ENCODE measurements around the gene FNDC3B. TPM values are rescaled to one million over a fixed set of nuclear protein-coding genes. Genes with fewer than 3 reads are reported as not detected.

Gene FNDC3B
- total RNA-seq, 1 donor from 2014 or later = 24.7 TPM

GRCh38 chr3:172175254-172175599 is 135.8 kb downstream of the FNDC3B start:
- H3K9me3 Mint-ChIP-seq = no peaks in the 10 kb centered on the region
- H3K4me1 Mint-ChIP-seq (ENCODE audit: low read depth) = peaks cover 7% of the 10 kb centered on the region
- no peak for DNase-seq (ENCODE audit: low spot score)
- no peaks in the 10 kb centered on the region for H3K27me3 Mint-ChIP-seq (ENCODE audit: low read depth)
- H3K4me3 Mint-ChIP-seq (ENCODE audit: low read depth) = no peak overlapping the region
- H3K36me3 Mint-ChIP-seq (ENCODE audit: low read depth) = peaks cover 3% of the 10 kb centered on the region
- intact Hi-C loops (cut with micrococcal nuclease) = no loop called here
- no peak overlapping the region for H3K27ac Mint-ChIP-seq

GRCh38 chr3:172176061-172176770 is 136.8 kb downstream of the FNDC3B start:
- Mint-ChIP-seq H3K4me3 (ENCODE audit: low read depth) (no peak overlapping the region), H3K36me3 (ENCODE audit: low read depth) (peaks cover 3% of the 10 kb centered on the region), H3K4me1 (ENCODE audit: low read depth) (peaks cover 7% of the 10 kb centered on the region), H3K27me3 (ENCODE audit: low read depth) (no peaks in the 10 kb centered on the region), H3K27ac (no peak overlapping the region), H3K9me3 (no peaks in the 10 kb centered on the region)
- no peak for DNase-seq (ENCODE audit: low spot score)
- intact Hi-C loops (cut with micrococcal nuclease) = no loop called here

- Mint-ChIP-seq H3K27ac (no peak overlapping the region), H3K9me3 (no peaks in the 10 kb centered on the region), H3K4me3 (ENCODE audit: low read depth) (no peak overlapping the region), H3K36me3 (ENCODE audit: low read depth) (peaks cover 3% of the 10 kb centered on the region), H3K27me3 (ENCODE audit: low read depth) (no peaks in the 10 kb centered on the region), H3K4me1 (ENCODE audit: low read depth) (peaks cover 10% of the 10 kb centered on the region)
- no peak for DNase-seq (ENCODE audit: low spot score)
- intact Hi-C loops (cut with micrococcal nuclease) = no loop called here
Measured at GRCh38 chr3:172177046-172177445, 137.7 kb downstream of the FNDC3B start.

GRCh38 chr3:172177803-172178316 is 138.5 kb downstream of the FNDC3B start:
- Mint-ChIP-seq H3K9me3 (no peaks in the 10 kb centered on the region), H3K27ac (no peak overlapping the region), H3K27me3 (ENCODE audit: low read depth) (no peaks in the 10 kb centered on the region), H3K36me3 (ENCODE audit: low read depth) (peaks cover 3% of the 10 kb centered on the region), H3K4me1 (ENCODE audit: low read depth) (peaks cover 13% of the 10 kb centered on the region), H3K4me3 (ENCODE audit: low read depth) (no peak overlapping the region)
- no peak for DNase-seq (ENCODE audit: low spot score)
- intact Hi-C loops (cut with micrococcal nuclease) = no loop called here

DNA sequence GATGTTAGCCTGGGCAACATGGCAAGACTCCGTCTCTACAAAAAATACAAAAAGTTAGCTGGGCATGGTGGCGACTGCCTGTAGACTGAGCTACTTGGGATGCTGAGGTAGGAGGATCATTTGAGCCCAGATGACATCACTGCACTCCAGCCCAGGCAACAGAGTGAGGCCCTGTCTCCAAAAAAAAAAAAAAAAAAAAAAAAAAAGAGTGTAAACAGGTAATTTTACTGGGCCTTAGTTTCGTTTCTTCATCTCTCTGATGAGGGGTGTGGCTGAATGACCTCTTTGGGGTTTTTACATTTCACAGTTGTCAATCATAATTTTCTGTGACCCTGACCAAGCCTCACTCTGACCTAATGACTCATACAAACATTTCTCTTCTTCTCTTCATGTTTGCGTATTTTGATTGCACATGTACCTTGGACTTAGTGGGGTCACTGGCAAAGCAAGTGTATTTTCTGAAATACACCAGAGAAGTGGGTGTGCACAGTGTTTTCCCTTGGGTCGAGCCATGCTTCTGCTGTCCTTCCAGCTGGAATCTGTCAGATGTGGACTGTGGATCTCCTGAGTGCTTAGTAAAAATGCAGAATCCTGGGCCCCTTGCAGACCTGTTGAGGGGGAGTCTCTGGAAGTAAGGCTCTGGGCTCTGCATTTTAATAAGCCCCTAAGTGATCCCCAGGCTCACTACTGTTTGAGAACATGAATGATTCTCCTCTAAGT is 140.5 kb downstream of the FNDC3B start:
- Mint-ChIP-seq H3K4me1 (ENCODE audit: low read depth) (peaks cover 20% of the 10 kb centered on the region), H3K27me3 (ENCODE audit: low read depth) (no peaks in the 10 kb centered on the region), H3K9me3 (no peaks in the 10 kb centered on the region), H3K4me3 (ENCODE audit: low read depth) (no peak overlapping the region), H3K27ac (no peak overlapping the region), H3K36me3 (ENCODE audit: low read depth) (peaks cover 3% of the 10 kb centered on the region)
- intact Hi-C loops (cut with micrococcal nuclease) = no loop called here
- DNase-seq (ENCODE audit: low spot score) = no peak

DNA sequence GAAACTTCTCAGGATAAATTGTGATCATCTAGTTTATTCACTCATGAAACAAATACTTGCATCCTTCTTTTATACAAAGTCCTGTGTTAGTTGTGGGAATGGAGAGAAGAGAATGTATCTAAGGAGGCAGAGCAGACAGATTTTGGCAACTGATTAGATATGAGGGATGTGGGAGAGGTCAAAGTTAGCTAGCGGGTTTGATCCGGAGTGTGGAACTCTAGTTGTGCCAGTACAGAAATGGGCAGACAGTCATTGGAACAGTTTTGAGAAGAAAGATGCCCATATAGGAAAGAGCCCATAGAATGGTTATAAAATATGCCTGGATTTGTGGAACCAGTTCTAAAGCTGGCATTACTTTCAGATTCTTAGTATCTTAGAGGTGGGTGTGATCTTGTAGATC is 141.1 kb downstream of the FNDC3B start:
- Mint-ChIP-seq H3K27me3 (ENCODE audit: low read depth) (no peaks in the 10 kb centered on the region), H3K27ac (no peak overlapping the region), H3K9me3 (no peaks in the 10 kb centered on the region), H3K36me3 (ENCODE audit: low read depth) (peaks cover 3% of the 10 kb centered on the region), H3K4me3 (ENCODE audit: low read depth) (no peak overlapping the region), H3K4me1 (ENCODE audit: low read depth) (peaks cover 15% of the 10 kb centered on the region)
- DNase-seq (ENCODE audit: low spot score) = no peak
- intact Hi-C loops (cut with micrococcal nuclease) = no loop called here

GRCh38 chr3:172181932-172182586 is 142.7 kb downstream of the FNDC3B start:
- H3K4me3 Mint-ChIP-seq (ENCODE audit: low read depth) = no peak overlapping the region

GRCh38 chr3:172182797-172183196 is 143.4 kb downstream of the FNDC3B start:
- intact Hi-C loops (cut with micrococcal nuclease) = no loop called here

More at GRCh38 chr3:172181932-172182586, 142.7 kb downstream of the FNDC3B start:
- H3K9me3 Mint-ChIP-seq = no peaks in the 10 kb centered on the region
- H3K27me3 Mint-ChIP-seq (ENCODE audit: low read depth) = no peaks in the 10 kb centered on the region
- H3K27ac Mint-ChIP-seq = no peak overlapping the region
- peaks cover 3% of the 10 kb centered on the region for H3K36me3 Mint-ChIP-seq (ENCODE audit: low read depth)
- peaks cover 15% of the 10 kb centered on the region for H3K4me1 Mint-ChIP-seq (ENCODE audit: low read depth)
- no peak for DNase-seq (ENCODE audit: low spot score)
- intact Hi-C loops (cut with micrococcal nuclease) = no loop called here

GRCh38 chr3:172184106-172184822 is 144.9 kb downstream of the FNDC3B start:
- DNase-seq (ENCODE audit: low spot score) = no peak
- intact Hi-C loops (cut with micrococcal nuclease) = no loop called here
- Mint-ChIP-seq H3K27ac (no peak overlapping the region), H3K9me3 (no peaks in the 10 kb centered on the region), H3K4me3 (ENCODE audit: low read depth) (no peak overlapping the region), H3K4me1 (ENCODE audit: low read depth) (peaks cover 15% of the 10 kb centered on the region), H3K27me3 (ENCODE audit: low read depth) (no peaks in the 10 kb centered on the region), H3K36me3 (ENCODE audit: low read depth) (no peaks in the 10 kb centered on the region)

More at GRCh38 chr3:172182797-172183196, 143.4 kb downstream of the FNDC3B start:
- Mint-ChIP-seq H3K9me3 (no peaks in the 10 kb centered on the region), H3K27me3 (ENCODE audit: low read depth) (no peaks in the 10 kb centered on the region), H3K36me3 (ENCODE audit: low read depth) (peaks cover 3% of the 10 kb centered on the region), H3K4me1 (ENCODE audit: low read depth) (peaks cover 15% of the 10 kb centered on the region), H3K27ac (peak overlapping the region; percentile 8), H3K4me3 (ENCODE audit: low read depth) (no peak overlapping the region)
- no peak for DNase-seq (ENCODE audit: low spot score)

- DNase-seq (ENCODE audit: low spot score) = no peak
- H3K27ac Mint-ChIP-seq = no peak overlapping the region
- H3K4me1 Mint-ChIP-seq (ENCODE audit: low read depth) = peaks cover 13% of the 10 kb centered on the region
- H3K36me3 Mint-ChIP-seq (ENCODE audit: low read depth) = no peaks in the 10 kb centered on the region
- no peaks in the 10 kb centered on the region for H3K27me3 Mint-ChIP-seq (ENCODE audit: low read depth)
- H3K9me3 Mint-ChIP-seq = no peaks in the 10 kb centered on the region
- H3K4me3 Mint-ChIP-seq (ENCODE audit: low read depth) = no peak overlapping the region
- intact Hi-C loops (cut with micrococcal nuclease) = no loop called here
Measured at GRCh38 chr3:172185907-172186306, 146.5 kb downstream of the FNDC3B start.

- H3K4me1 Mint-ChIP-seq (ENCODE audit: low read depth) = peaks cover 13% of the 10 kb centered on the region
- no peaks in the 10 kb centered on the region for H3K27me3 Mint-ChIP-seq (ENCODE audit: low read depth)
- H3K9me3 Mint-ChIP-seq = no peaks in the 10 kb centered on the region
- no peak overlapping the region for H3K4me3 Mint-ChIP-seq (ENCODE audit: low read depth)
- H3K27ac Mint-ChIP-seq = no peak overlapping the region
- DNase-seq (ENCODE audit: low spot score) = no peak
- intact Hi-C loops (cut with micrococcal nuclease) = no loop called here
- no peaks in the 10 kb centered on the region for H3K36me3 Mint-ChIP-seq (ENCODE audit: low read depth)
Measured at GRCh38 chr3:172186607-172187006, 147.2 kb downstream of the FNDC3B start.

DNA sequence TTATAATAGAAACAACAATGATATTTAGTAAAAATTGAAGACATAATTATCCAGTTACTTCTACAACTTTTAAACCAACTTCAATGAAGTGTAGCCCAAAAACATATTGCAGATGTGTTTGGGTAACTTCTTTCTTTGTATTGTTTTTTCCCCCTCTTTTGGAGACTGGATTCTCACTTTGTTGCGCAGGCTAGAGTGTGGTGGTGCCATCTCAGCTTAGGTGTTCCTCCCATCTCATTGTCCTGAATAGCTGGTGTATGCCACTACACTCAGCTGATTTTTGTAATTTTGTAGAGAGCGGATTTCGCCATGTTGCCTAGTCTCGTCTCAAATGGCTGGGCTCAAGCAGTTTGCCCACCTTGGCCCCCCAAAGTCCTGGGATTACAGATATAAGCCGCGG is 148.1 kb downstream of the FNDC3B start:
- DNase-seq (ENCODE audit: low spot score) = no peak
- no peaks in the 10 kb centered on the region for H3K36me3 Mint-ChIP-seq (ENCODE audit: low read depth)
- no peaks in the 10 kb centered on the region for H3K9me3 Mint-ChIP-seq
- no peaks in the 10 kb centered on the region for H3K27me3 Mint-ChIP-seq (ENCODE audit: low read depth)
- intact Hi-C loops (cut with micrococcal nuclease) = no loop called here
- H3K4me3 Mint-ChIP-seq (ENCODE audit: low read depth) = no peak overlapping the region
- H3K4me1 Mint-ChIP-seq (ENCODE audit: low read depth) = peaks cover 9% of the 10 kb centered on the region
- H3K27ac Mint-ChIP-seq = no peak overlapping the region
